Tibial artery (tissue), 4 donors: ENCODE results near the gene POLR2H.

Experiments
- DNase-seq, 2 donors: peaks; one replicate each; pipeline ENCODE4 v3.0.0-alpha.2; 2019
- H3K27ac ChIP-seq, 2 donors: fragments of 200-600 bp; sonication (generic) in 1 of 2; 1 replicate in 1 of 2; 2 replicates in 1 of 2; pipeline ENCODE4 v1.5.1; 2018 to 2019; ENCODE audit warnings: mild to moderate bottlenecking in 1 of 2
- H3K27me3 ChIP-seq, 2 donors: fragments of 200-600 bp; sonication (generic) in 1 of 2; one replicate each; pipeline versions ENCODE4 v1.5.1 to v1.6.0; 2016 to 2019
- H3K36me3 ChIP-seq, 3 donors: fragments of 200-600 bp; sonication (generic) in 2 of 3; one replicate each; pipeline ENCODE4 v1.5.1; 2016 to 2019; ENCODE audit warnings: mild to moderate bottlenecking in 2 of 3
- H3K4me1 ChIP-seq, 4 donors: fragments of 200-600 bp; sonication (generic) in 2 of 4; 1 replicate in 3 of 4; 2 replicates in 1 of 4; pipeline ENCODE4 v1.5.1; 2016 to 2019
- H3K4me3 ChIP-seq, 2 donors: fragments of 200-600 bp; sonication (generic) in 1 of 2; 1 replicate in 1 of 2; 2 replicates in 1 of 2; pipeline ENCODE4 v1.5.1; 2018 to 2019; ENCODE audit warnings: mild to moderate bottlenecking in 2 of 2
- H3K9me3 ChIP-seq, 3 donors: fragments of 200-600 bp; sonication (generic) in 1 of 3; one replicate each; pipeline ENCODE4 v1.5.1; 2016 to 2019
- intact Hi-C: fragments of 100-400 bp; cut with DNase I; formaldehyde crosslinking; loops from one replicate; pipeline ENCODE4 v1.15.0; 2023; ENCODE audit warnings: low total_unique reads
- TF ChIP-seq, protein P1 (sequence below), 2 experiments: fragments of 200-600 bp in 1 of 2; fragments of 450-650 bp in 1 of 2; IDR thresholded peaks; one replicate each; pipeline ENCODE4 v1.5.1; 2017 to 2019; ENCODE audit warnings: antibody characterized with exemption in 2 of 2, mild to moderate bottlenecking in 1 of 2, moderate library complexity in 1 of 2

Gene POLR2H

DNA sequence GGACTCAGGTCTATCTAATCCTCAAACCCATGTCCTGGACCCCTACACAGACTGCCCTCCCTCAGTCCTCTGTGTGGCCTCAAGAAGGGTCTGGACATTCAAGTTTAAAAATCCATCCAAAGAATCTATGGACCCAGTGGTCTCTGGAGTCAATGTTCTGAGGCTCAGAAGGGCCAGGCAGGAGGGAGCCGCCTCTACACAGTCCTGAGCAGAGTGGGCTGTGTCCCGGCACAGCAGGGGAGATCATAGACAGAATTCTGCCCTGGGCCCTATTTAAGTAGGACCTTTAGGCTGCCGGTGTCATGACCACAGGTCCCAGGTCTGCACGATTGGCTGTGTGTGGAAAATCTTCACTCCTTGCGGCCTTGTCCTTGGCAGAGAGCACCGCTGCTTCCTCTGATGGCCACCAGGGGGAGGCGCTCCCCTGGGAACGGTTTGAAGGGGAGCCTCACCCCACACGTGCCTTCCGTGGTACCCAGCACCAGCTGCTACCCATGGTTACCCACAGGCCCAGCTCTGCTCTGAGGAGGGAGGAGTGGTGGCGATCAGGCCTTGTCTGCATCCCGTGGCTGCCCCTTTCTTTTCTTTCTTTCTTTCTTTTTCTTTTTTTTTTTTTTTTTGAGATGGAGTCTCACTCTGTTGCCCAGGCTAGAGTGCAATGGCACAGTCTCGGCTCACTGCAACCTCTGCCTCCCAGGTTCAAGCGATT, 56.3 kb downstream of the POLR2H start:
- no peaks in the 10 kb centered on the region for H3K27me3 ChIP-seq
- intact Hi-C loops: no loop called here
- TF ChIP-seq, protein P1, sequence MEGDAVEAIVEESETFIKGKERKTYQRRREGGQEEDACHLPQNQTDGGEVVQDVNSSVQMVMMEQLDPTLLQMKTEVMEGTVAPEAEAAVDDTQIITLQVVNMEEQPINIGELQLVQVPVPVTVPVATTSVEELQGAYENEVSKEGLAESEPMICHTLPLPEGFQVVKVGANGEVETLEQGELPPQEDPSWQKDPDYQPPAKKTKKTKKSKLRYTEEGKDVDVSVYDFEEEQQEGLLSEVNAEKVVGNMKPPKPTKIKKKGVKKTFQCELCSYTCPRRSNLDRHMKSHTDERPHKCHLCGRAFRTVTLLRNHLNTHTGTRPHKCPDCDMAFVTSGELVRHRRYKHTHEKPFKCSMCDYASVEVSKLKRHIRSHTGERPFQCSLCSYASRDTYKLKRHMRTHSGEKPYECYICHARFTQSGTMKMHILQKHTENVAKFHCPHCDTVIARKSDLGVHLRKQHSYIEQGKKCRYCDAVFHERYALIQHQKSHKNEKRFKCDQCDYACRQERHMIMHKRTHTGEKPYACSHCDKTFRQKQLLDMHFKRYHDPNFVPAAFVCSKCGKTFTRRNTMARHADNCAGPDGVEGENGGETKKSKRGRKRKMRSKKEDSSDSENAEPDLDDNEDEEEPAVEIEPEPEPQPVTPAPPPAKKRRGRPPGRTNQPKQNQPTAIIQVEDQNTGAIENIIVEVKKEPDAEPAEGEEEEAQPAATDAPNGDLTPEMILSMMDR (IDR thresholded peaks at IDR 0.05): peak; percentile 68 to 71
- no peaks in the 10 kb centered on the region for H3K4me1 ChIP-seq
- H3K9me3 ChIP-seq: no peaks in the 10 kb centered on the region
- no peak overlapping the region for H3K27ac ChIP-seq
- peak; percentile 60 to 74 for DNase-seq
- no peak overlapping the region for H3K4me3 ChIP-seq
- H3K36me3 ChIP-seq: no peaks in the 10 kb centered on the region
